HG03521 (cell line): ENCODE measurements around the gene CYP19A1.
A peak's percentile ranks its signal among the peaks of the same experiment; 100 is the strongest.
"Not testable (repeated sequence)": the region's sequence is repeated elsewhere in the genome, so short reads cannot be mapped to it uniquely, and the experiment has no call there.

Experiments
- ATAC-seq: cut with Tn5 transposase; IDR thresholded peaks from one replicate; pipeline ENCODE4 v1.9.1; 2021; ENCODE audit warnings: mild to moderate bottlenecking, moderate library complexity; ENCODE audit not compliant: unreplicated experiment

Gene CYP19A1

GRCh38 chr15:51188791-51189190 is 149.6 kb downstream of the CYP19A1 start:
- ATAC-seq: not testable (repeated sequence)

- ATAC-seq: no peak
Observed at GRCh38 chr15:51186891-51187290, 151.5 kb downstream of the CYP19A1 start.

GRCh38 chr15:51186181-51186705 is 152.2 kb downstream of the CYP19A1 start:
- no peak for ATAC-seq

GRCh38 chr15:51185213-51186159 is 152.9 kb downstream of the CYP19A1 start:
- ATAC-seq: no peak

- ATAC-seq: no peak
Observed at GRCh38 chr15:51184627-51185026, 153.8 kb downstream of the CYP19A1 start.

GRCh38 chr15:51183076-51183475 is 155.3 kb downstream of the CYP19A1 start:
- ATAC-seq: no peak

GRCh38 chr15:51181905-51182304 is 156.5 kb downstream of the CYP19A1 start:
- no peak for ATAC-seq

- no peak for ATAC-seq
Observed at GRCh38 chr15:51181221-51181620, 157.2 kb downstream of the CYP19A1 start.

- no peak for ATAC-seq
Observed at GRCh38 chr15:51180534-51180933, 157.9 kb downstream of the CYP19A1 start.

- ATAC-seq: no peak
Observed at GRCh38 chr15:51180011-51180410, 158.4 kb downstream of the CYP19A1 start.

- no peak for ATAC-seq
Observed at GRCh38 chr15:51172193-51172592, 166.2 kb downstream of the CYP19A1 start.

GRCh38 chr15:51171634-51171932 is 166.8 kb downstream of the CYP19A1 start:
- ATAC-seq: no peak

- ATAC-seq: no peak
Observed at GRCh38 chr15:51170882-51171633, 167.3 kb downstream of the CYP19A1 start.

- no peak for ATAC-seq
Observed at GRCh38 chr15:51168700-51169099, 169.7 kb downstream of the CYP19A1 start.

- ATAC-seq: no peak
Observed at GRCh38 chr15:51163843-51164242, 174.6 kb downstream of the CYP19A1 start.

- ATAC-seq: peak; percentile 69
Observed at GRCh38 chr15:51162865-51163762, 175.3 kb downstream of the CYP19A1 start.

GRCh38 chr15:51161491-51162220 is 176.7 kb downstream of the CYP19A1 start:
- ATAC-seq: no peak

- ATAC-seq: no peak
Observed at GRCh38 chr15:51160484-51160883, 177.9 kb downstream of the CYP19A1 start.
